Measurements from ENCODE around the gene ADCY1.
"Not testable (repeated sequence)": the region's sequence is repeated elsewhere in the genome, so short reads cannot be mapped to it uniquely, and the experiment has no call there.

GRCh38 chr7:45756757-45757156 is 182.6 kb downstream of the ADCY1 start:
- TF ChIP-seq CTCF (IDR thresholded peaks at IDR 0.05; ENCODE audit: low read depth, low read length); EZH2phosphoT487 (IDR thresholded peaks at IDR 0.05; ENCODE audit: low read depth): not testable (repeated sequence)

All from OCI-LY3 (cell line).